HG02678 (cell line): ENCODE data around the gene TSSK1B.
"Not testable (repeated sequence)": the region's sequence is repeated elsewhere in the genome, so short reads cannot be mapped to it uniquely, and the experiment has no call there.

ENCODE experiments used
- ATAC-seq: cut with Tn5 transposase; IDR thresholded peaks from one replicate; pipeline ENCODE4 v1.9.1; 2021; ENCODE audit warnings: mild to moderate bottlenecking, moderate library complexity; ENCODE audit not compliant: unreplicated experiment

TSSK1B gene, protein sequence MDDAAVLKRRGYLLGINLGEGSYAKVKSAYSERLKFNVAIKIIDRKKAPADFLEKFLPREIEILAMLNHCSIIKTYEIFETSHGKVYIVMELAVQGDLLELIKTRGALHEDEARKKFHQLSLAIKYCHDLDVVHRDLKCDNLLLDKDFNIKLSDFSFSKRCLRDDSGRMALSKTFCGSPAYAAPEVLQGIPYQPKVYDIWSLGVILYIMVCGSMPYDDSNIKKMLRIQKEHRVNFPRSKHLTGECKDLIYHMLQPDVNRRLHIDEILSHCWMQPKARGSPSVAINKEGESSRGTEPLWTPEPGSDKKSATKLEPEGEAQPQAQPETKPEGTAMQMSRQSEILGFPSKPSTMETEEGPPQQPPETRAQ

DNA sequence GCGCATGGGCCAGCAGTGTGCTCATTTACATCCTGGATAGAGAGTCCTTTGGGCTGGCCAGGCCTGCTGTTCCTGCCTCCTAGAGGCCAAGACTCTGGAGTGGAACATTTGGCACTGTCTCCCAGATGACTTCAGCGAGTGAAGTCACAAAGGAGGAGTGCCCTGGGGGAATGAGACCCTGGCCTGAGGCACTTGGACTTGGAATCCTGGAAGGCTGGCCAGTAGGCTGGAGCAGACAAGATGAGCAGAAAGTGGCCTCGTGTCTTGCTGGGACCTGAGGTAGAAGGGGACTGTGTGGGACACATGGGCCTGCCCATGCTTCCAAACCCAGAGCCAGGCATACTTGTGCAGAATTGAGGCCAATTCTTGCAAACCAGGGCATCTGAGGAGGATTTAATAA is at the start of gene TSSK1B:
TSS of gene TSSK1B (minus strand) at position 101 of the 400 bp plus-strand sequence. CDS start 150 bp downstream, outside the sequence.
- ATAC-seq, result no peak

DNA sequence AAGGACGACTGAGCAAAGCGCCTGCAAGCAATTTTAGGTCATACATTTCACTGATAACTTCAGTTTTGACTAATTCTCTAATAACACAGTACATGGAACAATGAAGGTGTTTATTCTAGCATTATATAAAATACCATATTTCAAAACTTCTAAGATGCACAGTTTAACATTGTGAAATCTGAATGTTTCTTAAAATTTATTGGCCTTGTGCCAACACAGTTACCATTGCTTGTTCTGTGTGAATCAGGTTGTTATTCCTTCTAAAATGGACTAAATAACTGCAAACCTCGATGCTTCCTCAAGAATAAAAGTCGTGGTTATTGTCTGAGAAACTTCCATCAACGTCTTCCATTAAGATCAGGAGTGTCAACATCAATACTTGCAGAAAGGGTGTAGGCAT is 45.5 kb upstream of the TSSK1B start:
- ATAC-seq, result no peak

DNA sequence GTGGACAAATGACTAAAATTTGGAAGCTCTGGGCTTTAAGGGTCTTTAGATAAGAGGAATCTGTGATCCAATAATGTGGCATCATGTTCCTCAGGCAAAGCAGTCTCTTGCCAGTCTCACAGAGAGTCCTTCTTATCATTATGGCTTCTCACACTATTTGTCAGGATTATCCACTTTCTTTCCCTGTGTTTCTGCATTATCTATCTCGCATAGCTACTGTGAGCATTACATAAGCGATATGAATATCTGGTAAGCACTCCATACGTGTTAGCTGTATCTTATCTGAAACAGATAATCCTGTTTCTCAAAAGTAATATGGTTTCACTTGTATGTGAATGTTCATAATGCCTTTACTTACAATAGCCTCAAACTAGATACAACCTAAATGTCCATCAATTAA is 43.9 kb upstream of the TSSK1B start:
- ATAC-seq, result no peak

DNA sequence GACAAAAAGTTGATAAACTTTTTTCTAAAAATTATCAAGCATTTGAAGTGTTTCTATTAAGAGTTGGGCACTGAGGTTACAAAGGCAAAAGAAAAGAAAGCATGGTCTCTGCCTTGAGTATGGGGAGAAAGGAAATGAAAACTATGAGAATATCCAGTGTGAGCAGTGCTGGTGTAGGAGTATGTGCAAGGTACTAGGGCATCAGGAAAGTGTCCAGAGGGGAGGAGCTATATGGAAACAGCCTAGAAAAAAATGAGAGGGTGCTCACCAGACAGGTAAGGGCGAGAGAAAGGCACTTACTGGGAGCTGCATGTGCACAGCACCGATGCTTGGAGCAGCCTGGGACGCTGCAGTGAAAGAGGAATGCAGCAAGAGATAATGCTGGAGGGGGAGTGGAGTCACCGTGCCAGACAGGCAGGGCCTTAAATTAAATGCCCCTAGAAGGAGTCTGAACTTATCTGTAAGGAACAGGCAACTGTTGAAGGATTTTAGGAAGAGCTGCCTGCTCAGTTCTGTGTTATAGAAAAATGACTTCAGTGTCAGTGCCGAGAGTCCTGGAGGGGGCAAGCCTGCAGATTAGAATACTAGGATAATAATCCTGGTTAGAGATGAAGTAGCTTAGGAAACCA is 39.4 kb upstream of the TSSK1B start:
- no peak for ATAC-seq

DNA sequence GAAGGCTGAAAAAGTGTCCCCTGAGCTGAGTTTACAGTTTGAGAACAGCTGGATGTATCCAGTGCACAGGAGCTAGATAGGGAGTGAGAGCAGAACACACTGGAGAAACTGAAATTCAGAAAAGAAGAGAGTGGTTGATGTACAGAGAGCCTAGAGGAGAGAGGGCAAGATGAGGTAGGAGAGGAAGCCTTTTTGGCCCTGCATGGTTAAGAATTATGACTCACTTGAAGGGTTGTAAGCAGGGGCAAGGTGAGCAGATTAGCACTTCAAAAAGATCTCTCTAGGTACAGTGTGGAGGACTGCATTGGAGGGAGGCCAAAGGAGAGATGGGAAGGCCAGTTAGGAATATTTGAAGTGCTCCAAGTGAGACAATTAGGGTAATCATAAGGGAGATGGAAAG is 28.2 kb upstream of the TSSK1B start:
- ATAC-seq, result no peak

DNA sequence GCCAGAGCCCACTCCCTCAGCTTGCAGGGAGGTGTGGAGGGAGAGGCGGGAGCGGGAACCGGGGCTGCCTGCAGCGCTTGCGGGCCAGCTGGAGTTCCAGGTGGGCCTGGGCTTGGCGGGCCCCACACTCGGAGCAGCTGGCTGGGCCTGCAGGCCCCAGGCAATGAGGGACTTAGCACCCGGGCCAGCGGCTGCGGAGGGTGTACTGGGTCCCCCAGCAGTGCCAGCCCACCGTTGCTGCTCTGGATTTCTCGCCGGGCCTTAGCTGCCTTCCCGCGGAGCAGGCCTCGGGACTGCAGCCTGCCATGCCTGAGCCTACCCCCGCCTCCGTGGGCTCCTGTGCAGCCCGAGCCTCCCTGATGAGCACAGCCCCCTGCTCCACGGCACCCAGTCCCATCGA is 22.3 kb upstream of the TSSK1B start:
- not testable (repeated sequence) for ATAC-seq

DNA sequence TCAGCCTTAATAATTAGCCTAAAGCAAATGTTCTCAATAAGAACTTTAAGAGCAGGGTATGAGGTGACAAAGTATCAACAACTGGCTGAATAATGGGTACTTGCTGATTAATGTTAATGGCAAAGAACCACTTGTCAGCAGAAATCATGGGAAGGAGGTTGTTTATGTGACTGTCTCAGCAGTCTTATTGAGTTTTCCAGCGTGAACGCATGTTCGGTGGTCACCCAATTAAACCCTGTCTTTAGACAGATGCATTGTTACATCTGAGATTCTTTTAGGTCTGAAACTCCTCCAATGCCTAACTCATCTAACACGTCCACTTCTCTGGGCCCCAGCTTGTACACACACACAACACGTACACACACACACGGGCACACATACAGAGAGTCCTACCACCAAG is 18.2 kb upstream of the TSSK1B start:
- ATAC-seq, result no peak

DNA sequence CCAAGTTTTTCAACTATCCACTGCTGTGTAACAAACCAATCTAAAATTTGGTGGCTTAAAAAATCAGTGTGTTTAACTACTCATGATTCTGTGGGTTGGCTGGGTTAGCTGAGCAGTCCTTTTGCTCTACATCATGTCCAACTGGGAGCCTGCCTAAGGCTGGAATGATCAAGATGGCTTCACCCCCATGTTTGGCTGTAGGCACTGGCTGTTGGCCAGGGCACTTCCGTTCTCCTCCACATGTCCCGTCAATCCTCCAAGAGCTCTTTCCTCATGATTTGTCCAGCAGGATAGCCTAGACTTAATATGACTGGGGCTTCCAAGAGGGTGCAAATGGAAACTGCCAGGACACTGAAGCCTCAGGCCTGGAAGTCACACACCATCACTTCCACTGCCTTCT is 17.0 kb upstream of the TSSK1B start:
- no peak for ATAC-seq

DNA sequence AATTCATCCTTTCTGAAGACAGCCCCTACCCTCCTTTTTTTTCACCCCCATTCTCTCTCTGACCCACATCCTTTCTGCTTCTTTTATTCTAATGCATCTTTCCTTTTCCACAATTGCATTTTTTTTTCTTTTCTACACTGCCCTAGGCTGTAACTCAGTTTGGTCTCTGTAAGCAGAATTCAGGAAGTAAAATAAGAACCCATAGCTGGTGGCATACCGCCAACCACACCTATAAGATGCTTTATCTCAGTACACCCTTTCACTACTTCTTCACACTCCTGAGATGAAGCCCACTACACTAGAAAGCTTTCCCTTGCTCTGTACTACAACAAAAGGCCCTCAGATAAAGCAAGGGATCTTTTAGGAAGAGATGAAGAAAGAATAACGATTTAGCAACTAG is 16.1 kb upstream of the TSSK1B start:
- no peak for ATAC-seq

DNA sequence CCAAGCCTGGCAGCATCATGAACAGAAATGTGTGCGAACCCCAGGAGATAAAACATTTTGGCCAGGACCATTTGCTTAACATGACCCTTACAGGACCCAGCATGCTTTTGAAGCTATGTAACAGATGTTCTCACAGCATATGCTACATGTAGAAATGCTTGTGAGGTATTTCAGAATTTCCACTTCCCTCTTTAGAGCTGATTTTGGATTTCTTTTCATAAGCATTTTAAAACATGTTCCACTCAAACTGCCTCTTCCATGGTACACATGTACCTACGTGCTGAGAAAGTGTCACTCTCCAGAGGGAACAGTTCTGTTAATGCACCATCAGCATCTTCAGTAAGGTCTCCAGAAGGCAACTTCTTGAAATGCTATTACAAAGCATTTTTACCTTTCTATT is 15.7 kb upstream of the TSSK1B start:
- no peak for ATAC-seq

DNA sequence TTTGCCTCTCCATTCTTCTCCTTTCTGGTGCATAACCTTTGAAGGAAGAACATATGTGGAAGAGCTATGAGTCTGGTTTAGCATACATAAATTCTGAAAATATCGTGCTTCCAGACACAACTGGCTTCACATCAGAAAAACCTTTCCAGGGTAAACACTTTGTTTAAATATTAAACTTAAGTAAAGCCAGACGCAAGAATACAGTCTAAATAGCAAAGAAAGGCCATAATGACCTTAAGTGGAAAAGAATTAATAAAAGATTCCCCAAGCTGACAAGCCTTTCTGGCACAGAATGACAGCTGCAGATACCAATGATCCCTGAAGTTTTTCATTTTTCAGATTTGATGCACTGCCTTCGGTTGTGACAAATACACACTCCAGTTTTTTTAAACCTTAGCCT is 13.5 kb upstream of the TSSK1B start:
- no peak for ATAC-seq

DNA sequence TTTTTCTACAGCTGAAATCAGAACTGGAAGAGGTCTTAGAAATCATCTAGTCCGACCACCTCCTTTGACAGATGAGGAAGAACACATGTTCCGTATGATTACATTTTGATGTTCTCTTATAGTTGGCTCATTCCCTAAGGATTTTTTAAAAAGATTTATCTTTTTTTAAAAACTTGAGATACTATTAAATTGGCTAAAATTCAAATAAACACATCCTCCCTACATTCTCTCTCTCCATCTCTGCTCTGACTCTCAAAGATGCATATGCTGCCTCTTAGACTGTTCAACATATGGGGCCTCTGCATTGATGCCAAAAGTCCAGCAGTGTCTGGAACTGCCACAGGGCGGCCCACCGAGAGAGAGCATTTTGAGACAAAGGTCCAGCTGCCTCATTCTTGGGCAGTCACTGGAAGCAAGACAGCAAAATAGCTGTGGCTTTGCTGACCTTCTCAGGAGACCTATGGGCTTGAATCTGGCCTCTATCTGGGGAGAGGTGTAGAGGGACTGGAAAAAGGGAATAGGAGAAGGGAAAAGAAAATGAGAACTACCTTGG is 12.8 kb upstream of the TSSK1B start:
- no peak for ATAC-seq

DNA sequence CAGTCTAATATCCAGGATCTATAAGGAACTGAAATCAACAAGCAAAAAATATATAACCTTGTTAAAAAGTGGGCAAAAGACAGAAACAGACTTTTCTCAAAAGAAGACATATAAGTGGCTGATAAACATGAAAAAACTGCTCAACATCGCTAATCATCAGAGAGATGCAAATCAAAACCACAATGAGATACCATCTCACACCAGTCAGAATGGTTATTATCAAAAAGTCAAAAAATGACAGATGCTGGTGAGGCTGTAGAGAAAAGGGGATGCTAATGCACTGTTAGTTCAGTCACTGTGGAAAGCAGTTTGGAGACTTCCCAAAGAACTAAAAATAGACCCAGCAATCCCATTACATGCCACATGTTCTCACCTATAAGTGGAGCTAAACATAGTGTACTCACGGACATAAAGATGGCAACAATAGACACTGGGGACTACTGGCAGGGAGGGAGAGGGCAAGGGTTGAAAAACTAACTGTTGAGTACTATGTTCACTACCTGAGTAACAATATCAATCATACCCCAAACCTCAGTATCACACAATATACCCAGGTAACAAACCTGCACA is 11.7 kb upstream of the TSSK1B start:
- ATAC-seq, result no peak

DNA sequence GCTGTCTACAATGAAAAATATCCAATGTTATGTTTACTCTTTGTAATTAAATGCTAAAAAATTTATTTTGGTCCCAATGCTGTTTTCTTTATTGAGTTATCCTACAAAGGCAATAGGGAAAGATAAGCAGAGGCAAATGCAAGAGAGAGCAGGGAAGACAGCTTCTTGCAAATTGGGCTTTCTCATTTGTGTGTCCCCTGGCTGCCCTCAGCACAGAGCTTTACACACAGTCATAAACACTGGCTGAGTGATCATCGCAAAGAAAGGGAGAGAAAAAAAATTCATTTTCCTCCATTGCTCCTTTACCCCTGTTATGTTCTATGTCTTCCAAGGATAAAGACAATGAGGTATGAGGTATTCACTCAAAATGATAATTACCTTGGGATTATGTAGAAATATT is 2.3 kb upstream of the TSSK1B start:
- no peak for ATAC-seq

DNA sequence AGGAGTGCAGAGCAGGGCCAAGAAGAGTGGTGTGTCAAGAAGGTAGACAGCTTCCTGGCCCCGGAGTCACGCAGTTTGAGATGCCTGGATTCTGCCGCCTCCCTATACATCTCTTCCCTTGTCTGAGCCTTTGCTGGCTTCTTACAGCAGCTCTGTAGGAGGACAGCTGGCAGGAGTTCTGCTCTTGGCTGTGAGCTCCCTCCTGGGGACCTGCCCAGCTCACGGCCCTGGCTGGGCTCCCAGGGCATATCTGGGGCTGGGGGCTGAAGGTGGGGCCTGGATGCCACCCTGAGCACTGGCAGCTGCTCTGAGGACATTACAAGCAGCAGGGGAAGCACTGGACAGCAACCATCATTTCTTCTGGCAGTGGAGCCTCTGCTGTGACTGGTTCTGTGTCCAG is 786 bp upstream of the TSSK1B start:
- no peak for ATAC-seq

DNA sequence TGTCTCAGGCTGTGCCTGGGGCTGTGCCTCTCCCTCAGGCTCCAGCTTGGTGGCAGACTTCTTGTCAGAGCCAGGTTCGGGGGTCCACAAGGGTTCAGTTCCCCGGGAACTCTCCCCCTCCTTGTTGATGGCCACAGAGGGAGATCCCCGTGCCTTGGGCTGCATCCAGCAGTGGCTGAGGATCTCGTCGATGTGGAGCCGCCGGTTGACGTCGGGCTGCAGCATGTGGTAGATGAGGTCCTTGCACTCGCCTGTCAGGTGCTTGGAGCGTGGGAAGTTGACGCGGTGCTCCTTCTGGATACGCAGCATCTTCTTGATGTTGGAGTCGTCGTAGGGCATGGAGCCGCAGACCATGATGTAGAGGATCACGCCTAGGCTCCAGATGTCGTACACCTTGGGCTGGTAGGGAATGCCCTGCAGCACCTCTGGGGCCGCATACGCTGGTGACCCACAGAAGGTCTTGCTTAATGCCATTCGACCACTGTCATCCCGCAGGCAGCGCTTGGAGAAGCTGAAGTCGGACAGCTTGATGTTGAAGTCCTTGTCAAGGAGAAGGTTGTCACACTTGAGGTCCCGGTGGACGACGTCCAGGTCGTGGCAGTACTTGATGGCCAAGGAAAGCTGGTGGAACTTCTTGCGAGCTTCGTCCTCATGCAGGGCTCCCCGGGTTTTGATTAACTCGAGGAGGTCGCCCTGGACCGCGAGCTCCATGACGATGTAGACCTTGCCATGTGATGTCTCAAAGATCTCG is 752 bp downstream of the TSSK1B start:
- no peak for ATAC-seq

DNA sequence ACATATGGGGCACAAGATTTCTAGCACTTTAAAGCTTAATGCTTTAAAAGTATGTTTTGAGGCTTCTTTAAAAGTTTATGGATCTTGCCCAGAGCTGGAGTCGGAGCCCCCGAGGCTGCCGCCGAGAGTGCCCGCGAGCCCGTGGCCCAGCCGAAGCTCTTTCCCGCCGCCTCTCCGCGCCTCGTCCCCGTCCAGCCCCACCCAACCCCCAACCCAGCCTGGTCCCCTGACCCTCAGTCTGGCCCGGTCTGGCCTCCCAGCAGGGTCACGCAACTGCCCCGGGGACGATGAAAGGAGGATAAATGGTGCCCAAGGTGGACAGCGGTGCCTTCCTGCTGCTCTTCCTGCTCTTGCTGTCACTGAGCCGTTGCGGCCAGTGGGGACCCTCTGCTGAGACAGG is 1.7 kb downstream of the TSSK1B start:
- no peak for ATAC-seq

DNA sequence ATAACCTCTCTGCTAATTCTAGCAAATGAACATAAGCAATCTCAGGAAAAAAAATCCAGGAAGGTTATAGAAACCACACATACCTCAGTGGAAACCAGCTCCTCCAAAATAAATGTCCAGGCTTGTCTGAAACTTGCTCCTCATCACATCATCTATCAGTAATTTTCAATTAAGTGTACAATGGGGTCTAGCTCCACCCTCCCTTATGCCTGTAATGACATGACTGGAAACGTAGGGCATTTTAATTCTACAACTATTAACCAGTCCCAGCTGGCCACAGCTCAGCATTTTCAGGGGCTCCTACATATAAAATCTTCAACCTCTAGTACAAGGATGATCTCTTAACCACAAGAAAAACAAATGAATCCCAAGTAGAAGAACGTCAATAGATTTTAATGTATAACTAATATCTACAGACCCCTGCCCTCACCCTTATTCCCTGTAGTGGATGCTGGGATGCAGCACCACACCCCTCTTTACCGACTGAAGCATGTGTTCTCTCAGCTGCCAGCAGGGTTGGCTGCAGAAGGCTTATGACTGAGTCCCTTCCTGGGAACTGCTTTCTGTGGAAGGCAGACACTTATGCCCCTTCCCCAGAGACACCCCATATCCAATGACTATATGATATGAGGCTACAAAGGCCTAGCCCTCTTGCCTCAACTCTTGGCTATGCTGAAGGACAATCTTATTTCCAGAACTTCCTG is 6.8 kb downstream of the TSSK1B start:
- no peak for ATAC-seq

DNA sequence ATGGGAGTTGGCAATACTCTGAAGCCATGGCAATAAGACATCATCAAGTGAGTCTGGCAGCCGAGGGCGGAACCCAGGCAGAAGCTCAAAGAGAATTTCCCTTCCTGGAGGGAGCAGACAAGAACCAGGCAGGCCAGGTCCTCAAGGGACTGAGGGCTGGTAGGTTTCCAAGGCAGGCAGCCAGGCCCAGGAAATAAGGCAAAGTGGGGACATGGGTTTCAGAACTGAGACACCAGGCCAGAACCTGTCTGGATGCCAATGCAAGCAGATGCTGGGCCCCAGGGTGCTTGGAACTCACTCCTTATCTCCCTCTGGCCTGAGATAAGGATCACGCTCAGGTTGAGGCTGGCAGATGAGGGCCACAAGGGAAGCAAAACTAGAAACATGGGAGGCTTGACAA is 8.9 kb downstream of the TSSK1B start:
- no peak for ATAC-seq

DNA sequence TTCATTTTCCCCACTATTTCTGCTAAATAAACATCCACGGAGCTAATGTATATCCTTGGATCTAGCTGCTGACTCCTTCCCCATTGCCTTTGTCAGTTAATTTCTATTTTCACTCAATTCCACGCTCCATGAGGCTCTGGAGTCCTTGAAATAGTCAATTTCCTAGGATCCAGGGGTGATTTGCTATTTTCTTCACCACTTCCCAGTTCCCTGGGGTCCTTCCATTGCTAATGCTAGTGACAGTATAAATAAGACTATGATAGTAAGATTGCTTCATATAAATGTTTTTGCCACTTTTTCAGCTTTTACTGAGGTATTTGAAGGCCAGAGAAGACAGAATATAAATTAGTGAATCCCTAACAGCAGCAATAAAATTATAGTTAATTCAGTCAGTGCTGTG is 13.1 kb downstream of the TSSK1B start:
- no peak for ATAC-seq

DNA sequence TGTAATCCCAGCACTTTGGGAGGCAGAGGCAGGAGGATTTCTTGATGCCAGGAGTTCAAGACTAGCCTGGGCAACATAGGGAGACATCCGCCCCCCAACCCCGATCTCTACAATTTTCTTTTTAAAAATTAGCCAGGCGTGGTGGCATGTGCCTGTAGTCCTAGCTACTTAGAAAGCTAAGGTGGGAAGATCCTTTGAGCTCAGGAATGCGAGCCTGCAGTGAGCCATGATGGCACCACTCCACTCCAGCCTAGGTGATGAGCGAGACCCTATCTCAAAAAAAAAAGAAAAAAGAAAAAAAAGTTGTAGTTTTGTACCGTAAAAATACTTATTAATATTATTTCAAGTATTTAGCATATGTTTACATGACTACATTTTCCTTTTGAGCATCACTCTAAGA is 29.3 kb downstream of the TSSK1B start:
- no peak for ATAC-seq
